Small intestine (tissue), 7 donors: ENCODE results near the gene TMCC1. TPM values are rescaled to one million over a fixed set of nuclear protein-coding genes. Genes with fewer than 3 reads are reported as not detected.
A peak's percentile ranks its signal among the peaks of the same experiment; 100 is the strongest.
"Not testable (repeated sequence)": the region's sequence is repeated elsewhere in the genome, so short reads cannot be mapped to it uniquely, and the experiment has no call there.

ENCODE experiments used
- DNase-seq, 2 donors: peaks; one replicate each; pipeline versions ENCODE4 v3.0.0 to v3.0.0-alpha.2; 2013
- FAIRE-seq: peaks from 2 replicates; lab custom pipeline; 2012; peaks lifted over from hg19 to GRCh38; lab: Jason Lieb, UNC
- H3K27ac ChIP-seq, 3 donors: one replicate each; pipeline ENCODE4 v1.5.1; 2013; ENCODE audit warnings: low read length in 2 of 3, mild to moderate bottlenecking in 2 of 3, control low read depth in 1 of 3, inconsistent platforms in 1 of 3, low read depth in 1 of 3, moderate library complexity in 1 of 3
- H3K27me3 ChIP-seq, 3 donors: one replicate each; pipeline ENCODE4 v1.6.1; 2013; ENCODE audit warnings: low read length in 3 of 3, inconsistent platforms in 1 of 3; ENCODE audit not compliant: control insufficient read depth in 3 of 3, insufficient read depth in 3 of 3
- H3K36me3 ChIP-seq, 3 donors: one replicate each; pipeline ENCODE4 v1.6.1; 2013; ENCODE audit warnings: low read length in 3 of 3, inconsistent platforms in 1 of 3, low read depth in 1 of 3, mild to moderate bottlenecking in 1 of 3, moderate library complexity in 1 of 3; ENCODE audit not compliant: control insufficient read depth in 3 of 3, insufficient read depth in 2 of 3
- H3K4me1 ChIP-seq, 3 donors: one replicate each; pipeline ENCODE4 v1.6.1; 2013; ENCODE audit warnings: low read length in 2 of 3, inconsistent platforms in 1 of 3, low read depth in 1 of 3, mild to moderate bottlenecking in 1 of 3, moderate library complexity in 1 of 3; ENCODE audit not compliant: control insufficient read depth in 3 of 3, insufficient read depth in 2 of 3
- H3K4me3 ChIP-seq, 3 donors: one replicate each; pipeline ENCODE4 v1.5.1; 2013; ENCODE audit warnings: low read length in 3 of 3, control low read depth in 1 of 3, inconsistent platforms in 1 of 3, low read depth in 1 of 3, mild to moderate bottlenecking in 1 of 3, moderate library complexity in 1 of 3
- H3K9me3 ChIP-seq, 2 donors: one replicate each; pipeline ENCODE4 v1.6.1; 2013; ENCODE audit warnings: low read depth in 1 of 2, low read length in 1 of 2; ENCODE audit not compliant: control insufficient read depth in 2 of 2, insufficient read depth in 1 of 2
- WGBS, 3 donors: extraction: QIAGEN DNeasy Blood & Tissue Kit; methylation state at CpG; one replicate each; pipeline ENCODE4 v1.1.7; 2013; 5-methylcytosine and 5-hydroxymethylcytosine counted together
- polyA plus RNA-seq, 4 donors: library from polyadenylated mRNA; stranded (reverse) in 3 of 4; unstranded in 1 of 4; fragments of 200-250 nt in 3 of 4; fragments of 120-200 nt in 1 of 4; gene quantifications; one replicate each; pipeline versions ENCODE4 v1.2.1 to v1.2.3, GENCODE V29; 2013
- donor health status: healthy with polysubstance abuse.
- donor health status: control.
- donor health status: control.
- donor health status: Bipolar disorder and iron deficiency.
- donor health status: healthy.

TMCC1 gene
- polyA plus RNA-seq, 4 donors, result 5.4 to 16.4 (median 7.6) TPM

DNA sequence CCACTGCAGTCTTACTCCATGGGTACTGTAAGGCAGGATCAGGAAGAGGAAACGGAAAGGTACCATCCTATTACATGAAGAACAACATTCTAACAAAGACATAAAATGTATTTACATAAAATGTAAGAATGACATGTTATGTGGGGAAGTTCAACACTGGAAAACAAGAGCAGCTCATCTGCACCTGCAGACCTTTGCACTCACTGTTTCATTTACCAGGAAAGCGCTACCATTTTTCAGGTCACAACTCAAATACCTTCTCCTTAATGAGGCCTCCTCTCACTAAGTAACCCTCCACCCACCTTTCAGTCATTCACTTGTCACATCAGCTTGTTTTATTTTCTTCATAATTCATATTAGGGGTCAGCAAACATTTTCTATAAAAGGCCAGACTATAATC, 2.6 kb downstream of the TMCC1 start:
- Histone ChIP-seq H3K4me1 (peaks cover 2 to 16% (median 9%) of the 10 kb centered on the region in 3 donors), H3K27me3 (no peaks in the 10 kb centered on the region), H3K9me3 (no peaks in the 10 kb centered on the region), H3K4me3 (no peak overlapping the region), H3K36me3 (peaks cover 0 to 4% (median 2%) of the 10 kb centered on the region in 3 donors), H3K27ac (no peak overlapping the region)
- DNase-seq (peak in 1 of 2 donors; percentile 39), FAIRE-seq (no peak)
- WGBS, 3 donors, result 51 to 69% (median 65%) methylated on average over 2 of the region's 2 CpGs

DNA sequence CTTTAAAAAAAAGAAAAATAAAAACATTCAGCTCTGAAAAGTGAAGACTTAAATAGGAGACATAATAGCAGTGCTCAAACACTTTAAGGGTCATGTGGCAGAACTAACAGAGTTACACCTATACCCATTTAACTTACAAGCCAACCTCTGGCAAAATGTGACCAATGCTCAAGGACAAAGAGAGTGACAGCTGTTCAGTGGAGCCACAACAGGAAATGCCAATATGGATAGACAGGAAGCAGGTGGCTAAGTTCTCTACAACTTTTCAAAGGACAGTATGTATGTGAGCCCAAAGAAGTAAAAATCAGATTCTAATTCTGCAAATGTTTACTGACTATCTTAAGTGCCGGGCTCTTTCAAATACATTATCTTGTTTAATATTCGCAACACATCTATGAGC, 3.4 kb downstream of the TMCC1 start:
- FAIRE-seq (no peak), DNase-seq (peak; percentile 11 to 33)
- no peak overlapping the region for H3K4me3 ChIP-seq
- no peaks in the 10 kb centered on the region for H3K27me3 ChIP-seq
- H3K9me3 ChIP-seq, result no peaks in the 10 kb centered on the region
- H3K36me3 ChIP-seq, result peaks cover 0 to 4% (median 2%) of the 10 kb centered on the region in 3 donors
- peak overlapping the region in 1 of 3 donors; percentile 4 for H3K27ac ChIP-seq
- 59 to 85% (median 75%) methylated on average over 2 of the region's 2 CpGs for WGBS, 3 donors
- peaks cover 2 to 16% (median 9%) of the 10 kb centered on the region in 3 donors for H3K4me1 ChIP-seq

DNA sequence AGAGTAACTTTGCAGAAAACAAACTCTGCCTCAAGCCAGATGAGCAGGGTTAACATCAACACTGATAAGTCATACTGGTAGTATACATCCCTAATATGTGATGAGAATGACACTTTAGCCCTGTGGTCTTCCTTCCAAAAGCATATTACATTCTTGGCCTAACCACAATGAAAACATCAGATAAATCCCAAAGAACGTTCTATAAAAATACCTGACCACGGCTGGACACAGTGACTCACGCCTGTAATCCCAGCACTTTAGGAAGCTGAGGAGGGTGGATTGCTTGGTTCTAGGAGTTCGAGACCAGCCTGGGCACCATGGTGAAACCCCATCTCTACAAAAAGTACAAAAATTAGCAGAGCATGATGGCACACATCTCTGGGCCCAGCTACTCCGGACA, 4.7 kb downstream of the TMCC1 start:
- Histone ChIP-seq H3K27ac (no peak overlapping the region), H3K4me1 (peaks cover 2 to 16% (median 9%) of the 10 kb centered on the region in 3 donors), H3K4me3 (no peak overlapping the region), H3K27me3 (no peaks in the 10 kb centered on the region), H3K9me3 (no peaks in the 10 kb centered on the region), H3K36me3 (peaks cover 0 to 4% (median 2%) of the 10 kb centered on the region in 3 donors)
- FAIRE-seq (no peak), DNase-seq (no peak)
- WGBS, 3 donors, result 64 to 78% (median 65%) methylated on average over 5 of the region's 5 CpGs

DNA sequence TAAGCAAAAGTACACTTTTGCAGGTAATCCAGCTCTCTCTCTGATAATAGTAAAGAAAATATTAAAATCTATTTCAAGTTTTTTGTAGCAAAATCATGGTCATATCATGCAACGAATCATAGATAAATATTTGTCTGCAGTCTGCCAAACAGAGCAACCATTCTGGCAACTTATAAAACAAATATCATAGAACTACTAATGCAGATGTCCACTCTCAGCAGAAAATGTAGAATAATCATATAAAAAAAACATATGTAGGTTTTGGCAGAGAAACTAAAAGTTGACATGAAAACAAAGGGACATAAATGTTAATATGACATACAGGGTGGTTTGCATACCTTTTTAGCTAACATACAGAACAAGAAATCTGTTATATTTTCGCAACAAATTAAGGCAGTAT, 12.2 kb downstream of the TMCC1 start:
- Histone ChIP-seq H3K27me3 (no peaks in the 10 kb centered on the region), H3K4me1 (no peaks in the 10 kb centered on the region), H3K9me3 (no peaks in the 10 kb centered on the region), H3K4me3 (no peak overlapping the region), H3K36me3 (peaks cover 0 to 12% (median 0%) of the 10 kb centered on the region in 3 donors), H3K27ac (no peak overlapping the region)
- DNase-seq (no peak), FAIRE-seq (no peak)
- WGBS, 3 donors, result 70 to 78% (median 78%) methylated on average over 2 of the region's 2 CpGs

DNA sequence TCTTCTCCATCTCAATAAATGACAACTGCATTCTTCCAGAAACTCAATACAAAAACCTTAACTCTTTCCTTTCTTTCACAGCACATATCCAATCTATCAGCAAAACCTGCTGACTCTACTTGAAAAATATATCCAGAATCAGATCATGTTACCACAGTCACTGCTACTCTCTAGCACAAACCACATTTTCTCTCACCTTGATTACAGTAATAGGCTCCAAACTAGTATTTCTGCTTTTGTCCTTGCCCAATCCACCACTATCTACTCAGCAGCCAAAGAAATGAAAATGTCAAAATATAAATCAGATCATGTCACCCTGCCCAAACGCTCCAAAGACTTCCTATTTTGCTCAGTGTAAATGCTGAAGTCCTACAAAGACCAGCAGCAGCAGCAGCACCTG, 15.2 kb downstream of the TMCC1 start:
- FAIRE-seq, result no peak
- peaks cover 1 to 26% (median 3%) of the 10 kb centered on the region in 3 donors for H3K36me3 ChIP-seq

DNA sequence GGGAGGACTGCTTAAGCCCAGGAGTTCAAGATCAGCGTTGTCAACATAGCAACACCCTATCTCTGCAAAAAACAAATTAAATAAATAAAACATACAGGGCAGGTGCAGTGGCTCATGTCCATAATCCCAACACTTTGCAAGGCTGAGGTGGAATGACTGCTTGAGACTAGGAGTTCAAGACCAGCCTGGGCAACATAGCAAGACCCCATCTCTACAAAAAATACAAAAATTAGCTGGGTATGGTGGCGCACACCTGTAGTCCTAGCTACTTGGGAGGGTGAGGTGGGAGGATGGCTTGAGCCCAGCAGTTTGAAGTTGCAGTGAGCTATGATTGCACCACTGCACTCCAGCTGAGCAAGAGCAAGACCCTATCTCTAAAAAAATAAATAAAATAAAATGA, 19.0 kb downstream of the TMCC1 start:
- H3K9me3 ChIP-seq, DNase-seq, H3K27ac ChIP-seq, H3K4me3 ChIP-seq, H3K4me1 ChIP-seq, FAIRE-seq, H3K27me3 ChIP-seq: not testable (repeated sequence)
- H3K36me3 ChIP-seq, result peaks cover 1 to 27% (median 5%) of the 10 kb centered on the region in 3 donors
- 93 to 96% (median 95%) methylated on average over 2 of the region's 2 CpGs for WGBS, 3 donors

More for the DNA sequence above, 15.2 kb downstream of the TMCC1 start:
- Histone ChIP-seq H3K27me3 (no peaks in the 10 kb centered on the region), H3K9me3 (no peaks in the 10 kb centered on the region), H3K4me1 (no peaks in the 10 kb centered on the region), H3K27ac (no peak overlapping the region), H3K4me3 (no peak overlapping the region)
- DNase-seq, result no peak
- 52 to 63% (median 57%) methylated on average over 1 of the region's 1 CpG for WGBS, 3 donors

DNA sequence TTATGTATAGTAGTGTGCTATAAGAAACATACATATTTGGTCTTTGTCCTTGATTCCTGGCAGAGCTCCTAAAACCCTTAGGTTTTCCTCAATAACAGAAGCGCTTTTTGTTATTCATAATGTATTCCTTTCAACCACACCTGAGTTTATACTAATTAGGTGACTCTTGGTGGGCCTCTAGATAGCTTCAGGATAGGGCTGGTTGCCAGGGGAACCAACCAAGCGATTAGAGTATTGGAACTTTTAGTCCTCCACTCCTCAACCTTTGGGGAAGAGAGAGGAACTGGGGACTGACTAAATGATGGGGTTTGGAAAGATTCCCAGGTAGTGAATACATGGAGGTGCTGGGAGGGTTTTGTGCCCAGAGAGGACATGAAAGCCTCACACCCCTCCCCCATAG, 24.6 kb downstream of the TMCC1 start:
- Histone ChIP-seq H3K4me1 (no peaks in the 10 kb centered on the region), H3K27ac (no peak overlapping the region), H3K27me3 (no peaks in the 10 kb centered on the region), H3K36me3 (peaks cover 0 to 16% (median 5%) of the 10 kb centered on the region in 3 donors), H3K4me3 (no peak overlapping the region), H3K9me3 (no peaks in the 10 kb centered on the region)
- DNase-seq, result no peak
- WGBS, 3 donors, result 94 to 100% (median 96%) methylated on average over 2 of the region's 2 CpGs
- FAIRE-seq, result no peak

DNA sequence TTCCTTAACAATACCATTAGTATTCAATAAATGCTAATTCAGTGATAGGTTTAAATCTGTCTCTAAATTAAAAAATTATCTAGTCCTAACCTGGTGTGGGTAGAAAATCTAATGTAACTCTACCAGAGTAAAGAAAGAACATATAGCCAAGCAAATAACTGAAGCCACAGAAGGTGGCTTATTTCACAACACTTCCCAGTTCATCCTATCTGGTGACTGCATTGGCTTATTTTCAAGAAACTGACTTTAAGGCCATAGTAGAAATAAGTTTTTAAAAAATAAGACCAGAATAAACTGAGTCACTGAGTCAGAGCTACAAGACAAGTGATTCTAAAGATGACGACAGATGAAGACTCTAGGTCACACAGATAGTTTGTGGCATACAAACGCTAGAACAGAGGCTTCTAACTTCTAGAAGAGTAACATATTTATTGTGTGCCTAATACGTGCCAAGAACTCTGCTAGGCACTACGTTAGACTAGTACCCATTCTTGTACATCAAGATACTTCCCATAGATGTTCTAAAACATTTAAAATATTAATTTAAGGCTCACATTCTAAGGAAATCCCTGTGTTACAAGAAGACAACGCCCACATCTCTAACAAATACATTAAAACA, 25.9 kb downstream of the TMCC1 start:
- Histone ChIP-seq H3K27me3 (no peaks in the 10 kb centered on the region), H3K36me3 (peaks cover 0 to 13% (median 0%) of the 10 kb centered on the region in 3 donors), H3K4me1 (no peaks in the 10 kb centered on the region), H3K9me3 (no peaks in the 10 kb centered on the region), H3K27ac (no peak overlapping the region), H3K4me3 (no peak overlapping the region)
- FAIRE-seq (no peak), DNase-seq (no peak)
- 79 to 93% (median 84%) methylated on average over 5 of the region's 5 CpGs for WGBS, 3 donors
